GM19372 (cell line): ENCODE measurements around the gene COL4A6.
A peak's percentile ranks its signal among the peaks of the same experiment; 100 is the strongest.

Experiments used
- ATAC-seq: cut with Tn5 transposase; IDR thresholded peaks from one replicate; pipeline ENCODE4 v1.9.1; 2021; ENCODE audit warnings: mild to moderate bottlenecking, low read depth, moderate library complexity; ENCODE audit not compliant: unreplicated experiment

The COL4A6 gene

DNA sequence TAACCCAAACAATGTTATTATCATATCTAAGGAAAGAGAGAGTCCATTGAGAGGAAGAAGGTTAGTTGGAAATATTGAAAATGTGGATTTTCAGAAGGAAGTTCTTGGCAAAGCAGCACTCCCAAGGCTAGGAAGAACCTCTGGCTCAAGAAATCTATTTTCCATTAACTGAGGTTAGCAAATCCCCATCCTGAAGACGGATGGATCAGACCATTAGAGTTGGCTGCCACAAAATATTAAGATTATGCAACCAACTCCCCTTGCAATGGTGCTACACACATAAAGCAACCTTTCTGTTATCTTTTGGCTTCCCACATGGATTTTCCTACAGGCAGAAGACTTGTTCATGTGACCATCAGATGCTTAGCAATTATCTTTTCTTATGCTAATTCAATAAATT lies 96.3 kb downstream of the COL4A6 start:
- ATAC-seq, result no peak

GRCh38 chrX:108332281-108332680 lies 105.9 kb downstream of the COL4A6 start:
- ATAC-seq, result no peak

DNA sequence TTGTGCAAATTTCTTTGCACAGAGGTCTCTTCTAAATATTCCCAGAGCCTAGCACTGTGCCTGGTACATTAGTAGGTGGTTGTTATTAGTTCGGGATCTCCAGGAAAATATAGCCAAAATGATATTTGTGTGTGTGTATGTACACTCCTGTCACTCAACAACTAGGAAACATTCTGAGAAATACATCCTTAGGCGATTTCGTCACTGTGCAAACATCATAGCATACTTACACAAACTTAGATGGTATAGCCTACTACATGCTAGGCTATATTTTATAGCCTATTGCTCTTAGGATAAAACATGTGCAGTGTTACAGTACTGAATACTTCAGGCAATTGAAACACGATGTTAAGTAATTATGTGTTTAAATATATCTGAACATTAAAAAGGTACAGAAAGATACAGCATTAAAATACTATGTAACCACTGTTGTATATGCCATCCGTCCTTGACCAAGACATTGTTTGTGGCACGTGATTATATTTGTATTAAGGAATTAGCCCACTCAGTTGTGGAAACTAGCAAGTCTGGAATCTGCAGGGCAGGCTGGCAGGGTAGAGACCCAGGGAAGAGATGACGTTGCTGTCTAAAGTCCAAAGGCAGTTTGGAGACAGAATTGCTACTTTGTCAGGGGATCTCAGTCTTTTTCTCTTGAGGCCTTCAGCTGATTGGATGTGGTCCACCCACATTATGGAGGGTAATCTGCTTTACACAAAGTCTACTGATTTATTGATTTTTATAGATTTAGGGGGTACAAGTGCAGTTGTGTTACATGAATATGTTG lies 106.9 kb downstream of the COL4A6 start:
- no peak for ATAC-seq

DNA sequence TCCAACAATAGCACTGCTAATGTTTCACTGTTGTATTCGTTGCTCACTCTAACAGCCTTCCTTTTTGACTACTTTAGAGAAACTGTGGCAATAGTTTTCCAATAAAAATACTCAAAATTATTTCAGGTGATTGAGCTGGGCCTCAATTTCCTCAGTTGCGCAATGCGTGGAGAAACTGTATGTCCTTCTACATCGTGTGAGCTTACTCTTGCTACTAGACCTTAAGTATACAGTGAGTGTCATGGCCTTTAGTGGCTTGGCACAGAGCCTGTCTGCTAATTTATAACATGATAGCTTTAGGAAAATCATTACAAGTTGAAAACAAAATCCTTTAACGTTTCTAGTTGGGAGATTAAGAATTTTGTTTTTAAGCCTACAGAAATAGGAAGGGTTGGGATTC lies 114.5 kb downstream of the COL4A6 start:
- no peak for ATAC-seq

GRCh38 chrX:108322234-108322633 lies 116.0 kb downstream of the COL4A6 start:
- ATAC-seq, result no peak

DNA sequence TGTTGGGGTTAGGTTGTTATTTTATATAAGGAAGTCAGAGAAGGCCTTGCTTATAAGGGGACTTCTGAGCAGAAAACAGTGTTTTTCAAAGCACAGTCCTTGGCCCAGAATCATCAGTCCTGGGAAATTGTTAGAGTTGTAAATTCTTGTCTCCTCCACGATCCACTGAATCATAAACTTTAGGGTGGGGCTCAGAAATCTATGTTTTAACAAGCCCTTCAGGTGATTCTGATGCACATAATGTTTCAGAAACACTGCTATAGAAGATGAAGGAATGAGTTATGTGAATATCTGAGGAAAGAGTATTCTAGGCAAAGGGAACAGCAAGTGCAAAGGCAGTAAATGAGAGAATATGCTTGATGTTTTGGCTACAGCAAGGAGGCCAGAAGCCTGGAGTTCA lies 121.8 kb downstream of the COL4A6 start:
- no peak for ATAC-seq

- no peak for ATAC-seq
Observed at GRCh38 chrX:108313669-108314068, 124.6 kb downstream of the COL4A6 start.

DNA sequence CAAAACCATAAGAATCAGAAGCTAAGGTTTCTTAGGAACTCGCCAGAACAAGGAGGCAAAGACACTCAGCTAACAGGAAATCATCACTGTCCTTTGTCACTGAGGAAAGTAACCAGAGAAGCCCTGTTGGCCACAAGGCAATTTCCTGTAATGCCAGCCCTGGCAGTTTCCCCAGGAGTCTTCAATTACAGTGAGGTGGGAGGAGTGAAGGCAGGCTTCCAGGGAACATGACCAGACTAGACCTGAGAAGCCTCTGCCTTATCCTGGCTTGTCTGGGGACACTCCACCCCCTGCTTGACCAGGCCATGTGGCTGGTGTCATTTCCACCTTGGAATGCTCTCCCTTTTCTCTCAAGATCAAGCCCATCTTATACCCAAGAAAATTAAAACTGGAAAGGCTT lies 125.3 kb downstream of the COL4A6 start:
- ATAC-seq, result no peak

DNA sequence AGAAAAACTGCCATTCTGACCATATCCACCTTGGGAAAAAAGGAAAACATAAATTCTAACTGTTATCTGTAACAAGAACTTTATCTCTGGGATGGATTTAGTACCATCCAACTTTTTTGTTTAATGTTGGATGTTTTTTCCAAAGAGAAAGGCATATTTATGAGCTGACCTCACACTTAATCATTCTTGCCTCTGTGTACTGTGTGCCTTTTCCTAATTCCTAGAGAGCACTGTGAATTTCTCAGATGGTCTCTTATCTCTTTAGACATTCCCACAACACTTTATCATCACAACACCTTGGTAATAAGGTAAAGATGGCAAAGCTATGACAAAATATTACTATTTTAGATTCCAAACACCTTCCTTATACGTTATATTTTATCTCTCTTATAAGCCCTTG lies 126.2 kb downstream of the COL4A6 start:
- no peak for ATAC-seq

DNA sequence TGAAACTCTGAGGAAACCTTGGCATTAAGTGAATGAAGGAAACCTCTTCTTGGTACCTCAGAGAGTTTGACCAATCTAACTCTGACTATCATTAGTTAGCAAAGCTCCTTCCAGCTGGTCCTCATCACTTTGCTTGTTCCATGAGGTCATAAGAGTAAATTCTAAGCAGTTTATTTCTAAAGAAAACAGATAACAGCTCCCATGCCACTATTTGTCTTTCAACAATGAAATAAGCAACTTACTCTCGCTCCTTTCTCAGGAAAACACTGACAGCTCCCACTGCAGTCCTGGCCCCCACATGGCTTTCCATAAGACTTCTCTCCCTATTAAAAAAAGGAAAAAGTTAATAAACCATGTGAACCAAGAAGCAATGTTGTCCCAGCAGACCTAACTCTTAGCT lies 127.7 kb downstream of the COL4A6 start:
- no peak for ATAC-seq

GRCh38 chrX:108309144-108309543 lies 129.1 kb downstream of the COL4A6 start:
- ATAC-seq, result no peak

- ATAC-seq, result no peak
Observed at GRCh38 chrX:108307132-108308085, 130.8 kb downstream of the COL4A6 start.

DNA sequence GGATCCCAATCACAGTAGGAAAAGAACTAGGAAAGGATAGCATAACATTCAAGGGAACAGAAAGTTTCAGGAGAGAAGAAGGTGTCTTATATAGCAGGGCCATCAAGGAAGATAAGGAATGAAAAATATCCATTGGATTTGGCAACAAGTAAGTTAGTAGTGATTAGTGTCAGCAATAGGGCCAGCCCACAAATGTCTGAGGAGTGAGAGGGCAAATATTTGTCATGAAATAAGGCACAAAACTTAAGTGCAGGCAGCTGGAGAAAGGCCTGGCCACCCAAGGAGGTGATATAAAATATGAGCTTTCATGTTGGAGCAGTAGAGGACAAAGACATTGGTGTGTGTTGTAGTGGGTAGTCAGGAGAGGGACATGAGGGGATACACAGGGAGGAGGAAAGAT lies 132.1 kb downstream of the COL4A6 start:
- ATAC-seq, result no peak

DNA sequence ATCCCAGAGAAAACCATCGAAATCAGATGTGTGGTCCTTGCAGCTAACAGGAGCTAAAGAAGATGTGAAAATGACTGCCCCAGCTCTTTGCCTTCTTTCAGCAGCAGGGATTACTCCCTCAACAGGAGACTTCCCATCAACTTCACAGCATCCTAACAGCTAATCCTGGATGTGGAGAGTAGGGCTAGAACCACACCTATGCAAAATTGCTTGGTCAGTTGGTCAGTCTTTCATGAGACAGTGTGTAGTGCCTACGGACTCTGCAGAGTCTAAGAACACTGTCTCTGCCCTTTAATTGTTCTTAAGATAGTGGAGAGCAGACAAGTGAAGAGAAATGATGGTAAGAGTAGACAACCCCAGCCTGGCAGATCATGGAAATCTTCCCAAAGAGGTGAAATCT lies 133.5 kb downstream of the COL4A6 start:
- ATAC-seq, result no peak

GRCh38 chrX:108304210-108304609 lies 134.0 kb downstream of the COL4A6 start:
- ATAC-seq, result no peak

DNA sequence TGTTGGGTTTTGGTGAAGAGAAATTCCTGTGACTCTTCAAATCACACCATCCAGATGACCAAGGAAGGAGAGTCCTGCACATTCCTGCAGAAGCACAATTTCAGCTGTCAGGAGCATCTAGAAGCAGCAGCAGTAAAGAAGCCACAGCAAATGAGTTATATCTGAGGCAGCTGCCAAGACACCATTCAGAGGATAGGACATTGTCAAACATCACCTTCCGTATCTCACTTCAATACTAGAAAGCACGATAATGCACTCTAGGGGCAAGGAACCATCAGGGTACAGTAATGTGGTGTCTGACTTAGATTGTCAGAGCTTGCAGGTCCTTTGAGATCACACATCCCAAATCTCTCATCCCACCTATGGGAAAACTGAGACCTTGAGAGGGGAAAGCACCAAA lies 134.5 kb downstream of the COL4A6 start:
- no peak for ATAC-seq

DNA sequence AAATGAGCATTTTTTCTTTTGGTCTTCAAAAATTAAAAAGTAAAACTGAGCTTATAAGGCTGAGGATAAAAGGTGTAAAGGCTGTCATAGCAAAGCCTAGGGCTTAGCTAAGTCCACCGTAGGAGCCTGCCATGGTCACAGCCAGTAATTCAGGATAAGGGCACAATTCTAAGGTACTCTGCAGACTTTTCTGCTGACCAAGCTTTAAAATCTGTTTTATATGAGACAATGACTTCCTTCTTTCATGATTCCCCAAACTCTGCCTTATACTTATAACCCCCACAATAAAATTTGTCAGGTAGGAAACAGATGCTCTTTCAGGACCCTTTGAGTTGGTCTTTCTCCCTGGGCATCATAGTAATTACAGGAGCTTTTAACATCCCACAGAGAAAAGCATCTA lies 138.5 kb downstream of the COL4A6 start:
- ATAC-seq, result no peak

DNA sequence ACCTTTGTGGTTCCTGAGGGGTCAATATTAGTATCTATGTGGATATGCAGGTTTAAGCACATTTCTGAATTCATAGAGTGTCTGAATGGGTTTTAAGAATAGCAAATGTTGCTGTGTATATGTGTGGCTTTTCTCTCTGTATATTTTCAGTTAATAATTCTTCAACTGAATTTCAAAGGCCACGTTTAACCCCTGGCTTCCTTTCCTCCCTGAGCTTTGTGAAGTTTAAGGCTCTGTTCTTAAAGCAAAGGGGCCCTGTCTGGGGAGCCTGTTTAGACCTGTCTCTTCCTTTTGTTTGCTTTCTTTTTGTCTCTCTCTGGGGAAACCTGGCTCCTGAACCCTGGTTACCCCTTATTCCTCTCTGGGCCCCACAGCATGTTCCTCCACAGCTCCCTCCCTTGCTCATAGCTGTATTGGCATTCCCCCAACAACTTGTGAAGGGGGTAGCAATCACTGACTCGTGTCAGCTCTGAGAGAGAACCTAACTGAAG lies 139.1 kb downstream of the COL4A6 start:
- ATAC-seq, result peak; percentile 51

DNA sequence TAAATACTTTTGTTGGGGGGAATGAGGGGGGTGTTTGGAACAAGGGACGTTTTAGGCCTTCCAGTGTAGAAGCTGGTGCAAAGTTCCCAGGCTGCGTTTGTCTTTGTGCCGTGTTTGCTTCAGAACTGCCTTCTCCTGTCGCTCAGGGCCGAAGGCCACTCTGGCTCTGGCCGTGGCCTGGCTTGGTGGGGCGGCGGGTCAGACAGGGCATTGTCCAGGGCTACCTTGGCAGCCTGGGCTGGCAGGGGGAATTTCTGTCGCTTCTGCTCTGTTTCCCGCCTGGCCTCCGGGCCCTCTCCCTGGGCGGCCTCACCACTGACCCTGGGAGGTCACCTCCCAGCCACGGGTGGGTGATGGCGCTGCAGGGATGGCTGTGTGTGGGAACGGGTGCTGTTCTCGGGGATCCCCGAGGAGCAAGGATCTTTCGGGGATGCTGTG lies 140.0 kb downstream of the COL4A6 start:
- no peak for ATAC-seq

GRCh38 chrX:108297290-108297689 lies 140.9 kb downstream of the COL4A6 start:
- ATAC-seq, result no peak

DNA sequence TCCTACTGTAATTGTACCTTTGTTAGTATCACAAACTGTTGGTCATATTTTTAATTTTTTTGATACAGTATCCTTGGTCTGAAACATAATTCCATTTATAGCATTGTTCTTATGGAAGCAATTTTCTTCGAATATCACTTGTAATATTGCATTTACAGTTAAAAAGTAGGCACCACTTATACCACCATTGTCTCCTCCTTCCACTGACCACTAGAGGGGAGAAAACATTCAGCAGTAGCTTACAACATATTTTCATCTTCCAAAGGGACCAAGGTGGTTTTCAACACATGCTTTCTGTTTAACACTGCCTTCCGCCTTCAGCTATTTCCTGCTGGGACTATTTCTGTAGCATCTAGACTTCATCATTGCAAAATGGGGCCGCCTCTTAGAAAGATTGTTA lies 146.2 kb downstream of the COL4A6 start:
- no peak for ATAC-seq
